VCaP (cell line): ENCODE results near the gene TTC16.
A peak's percentile ranks its signal among the peaks of the same experiment; 100 is the strongest.
"Not testable (repeated sequence)": the region's sequence is repeated elsewhere in the genome, so short reads cannot be mapped to it uniquely, and the experiment has no call there.

ENCODE experiments used
- H3K27ac ChIP-seq: fragments of 450-650 bp; 2 replicates; pipeline ENCODE4 v1.5.1; 2017
- TF ChIP-seq, protein P1 (sequence below): fragments of 450-650 bp; conservative IDR thresholded peaks from 2 replicates; pipeline ENCODE4 v1.5.1; 2017; ENCODE audit warnings: mild to moderate bottlenecking, moderate library complexity

TTC16 gene

DNA sequence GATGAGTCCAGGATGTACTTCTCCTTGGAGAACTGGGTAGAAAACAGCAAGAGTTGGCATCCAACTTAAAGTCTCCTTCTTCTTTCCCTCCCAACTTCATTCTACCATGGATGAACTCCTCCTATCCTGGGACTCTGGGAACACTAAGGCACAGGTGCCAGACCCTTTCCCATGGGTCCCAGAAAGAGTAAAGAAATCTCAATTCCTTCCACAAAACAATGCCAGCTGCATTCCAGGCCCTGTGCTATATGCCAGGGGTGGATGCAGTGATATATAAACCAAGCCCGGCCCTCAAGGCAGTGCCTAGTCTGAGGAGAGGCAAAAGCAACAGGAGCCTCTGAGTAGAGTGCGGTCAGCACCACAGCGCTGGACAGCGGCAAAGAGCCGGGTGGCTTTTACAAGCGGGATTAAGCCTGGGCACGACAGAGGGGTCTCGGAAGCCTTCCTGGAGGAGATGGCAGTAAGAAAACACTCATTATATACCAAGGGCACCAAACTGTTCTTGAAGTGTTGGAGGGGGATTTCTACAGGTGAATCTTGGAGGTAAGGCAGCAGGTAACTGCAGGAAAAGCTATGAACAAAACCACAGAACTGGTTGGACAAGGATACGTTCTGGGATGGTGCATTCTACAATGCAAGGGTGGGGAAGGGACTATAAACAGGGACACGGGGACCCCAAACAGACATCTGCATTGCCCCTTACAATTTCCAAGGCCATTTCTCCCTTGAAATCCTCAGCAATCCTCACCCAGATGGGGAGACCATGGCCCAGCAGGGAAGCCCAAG lies 35.6 kb downstream of the TTC16 start:
- no peak overlapping the region for H3K27ac ChIP-seq
- TF ChIP-seq, protein P1, sequence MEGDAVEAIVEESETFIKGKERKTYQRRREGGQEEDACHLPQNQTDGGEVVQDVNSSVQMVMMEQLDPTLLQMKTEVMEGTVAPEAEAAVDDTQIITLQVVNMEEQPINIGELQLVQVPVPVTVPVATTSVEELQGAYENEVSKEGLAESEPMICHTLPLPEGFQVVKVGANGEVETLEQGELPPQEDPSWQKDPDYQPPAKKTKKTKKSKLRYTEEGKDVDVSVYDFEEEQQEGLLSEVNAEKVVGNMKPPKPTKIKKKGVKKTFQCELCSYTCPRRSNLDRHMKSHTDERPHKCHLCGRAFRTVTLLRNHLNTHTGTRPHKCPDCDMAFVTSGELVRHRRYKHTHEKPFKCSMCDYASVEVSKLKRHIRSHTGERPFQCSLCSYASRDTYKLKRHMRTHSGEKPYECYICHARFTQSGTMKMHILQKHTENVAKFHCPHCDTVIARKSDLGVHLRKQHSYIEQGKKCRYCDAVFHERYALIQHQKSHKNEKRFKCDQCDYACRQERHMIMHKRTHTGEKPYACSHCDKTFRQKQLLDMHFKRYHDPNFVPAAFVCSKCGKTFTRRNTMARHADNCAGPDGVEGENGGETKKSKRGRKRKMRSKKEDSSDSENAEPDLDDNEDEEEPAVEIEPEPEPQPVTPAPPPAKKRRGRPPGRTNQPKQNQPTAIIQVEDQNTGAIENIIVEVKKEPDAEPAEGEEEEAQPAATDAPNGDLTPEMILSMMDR = no peak

DNA sequence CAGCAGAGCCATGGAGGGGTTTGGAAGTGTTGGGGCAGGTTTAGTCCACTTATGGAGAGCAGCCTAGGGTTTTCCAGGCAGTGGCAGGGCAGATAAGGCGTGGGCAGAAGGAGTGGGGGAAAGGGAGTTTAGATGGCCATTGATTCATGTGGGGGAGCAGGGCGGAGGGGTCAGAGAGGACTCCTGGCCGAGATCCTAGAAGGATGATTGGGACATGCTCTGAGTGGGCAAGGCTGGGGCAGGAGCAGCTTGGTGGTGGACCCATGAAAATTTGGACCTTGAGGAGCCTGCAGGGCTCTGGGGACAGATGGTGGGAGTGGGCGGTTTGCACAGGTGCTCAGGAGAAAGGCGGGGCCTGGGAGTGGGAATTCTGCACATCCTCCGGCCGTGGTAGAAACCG lies 37.3 kb downstream of the TTC16 start:
- no peak overlapping the region for H3K27ac ChIP-seq
- TF ChIP-seq, protein P1 = no peak

DNA sequence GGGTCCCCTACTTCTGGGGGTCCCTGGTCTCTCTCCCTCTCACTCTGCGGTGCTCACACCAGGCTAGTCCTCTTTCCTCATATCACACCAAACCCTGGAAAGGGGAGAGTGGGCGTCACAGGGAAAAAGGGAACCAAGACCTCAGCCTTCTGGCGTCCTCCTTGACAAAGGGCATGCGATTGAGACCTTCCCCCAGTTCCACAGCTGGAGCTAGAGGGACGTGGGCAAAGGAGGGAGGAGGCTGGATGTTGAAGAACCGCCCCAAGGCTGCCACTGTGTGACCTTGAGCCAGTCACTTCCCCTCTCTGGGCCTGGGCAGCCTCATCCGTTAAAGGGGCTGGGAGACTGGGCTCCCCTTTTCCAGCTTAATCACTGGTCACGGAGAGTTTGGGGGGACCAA lies 37.7 kb downstream of the TTC16 start:
- TF ChIP-seq, protein P1 = no peak
- no peak overlapping the region for H3K27ac ChIP-seq

DNA sequence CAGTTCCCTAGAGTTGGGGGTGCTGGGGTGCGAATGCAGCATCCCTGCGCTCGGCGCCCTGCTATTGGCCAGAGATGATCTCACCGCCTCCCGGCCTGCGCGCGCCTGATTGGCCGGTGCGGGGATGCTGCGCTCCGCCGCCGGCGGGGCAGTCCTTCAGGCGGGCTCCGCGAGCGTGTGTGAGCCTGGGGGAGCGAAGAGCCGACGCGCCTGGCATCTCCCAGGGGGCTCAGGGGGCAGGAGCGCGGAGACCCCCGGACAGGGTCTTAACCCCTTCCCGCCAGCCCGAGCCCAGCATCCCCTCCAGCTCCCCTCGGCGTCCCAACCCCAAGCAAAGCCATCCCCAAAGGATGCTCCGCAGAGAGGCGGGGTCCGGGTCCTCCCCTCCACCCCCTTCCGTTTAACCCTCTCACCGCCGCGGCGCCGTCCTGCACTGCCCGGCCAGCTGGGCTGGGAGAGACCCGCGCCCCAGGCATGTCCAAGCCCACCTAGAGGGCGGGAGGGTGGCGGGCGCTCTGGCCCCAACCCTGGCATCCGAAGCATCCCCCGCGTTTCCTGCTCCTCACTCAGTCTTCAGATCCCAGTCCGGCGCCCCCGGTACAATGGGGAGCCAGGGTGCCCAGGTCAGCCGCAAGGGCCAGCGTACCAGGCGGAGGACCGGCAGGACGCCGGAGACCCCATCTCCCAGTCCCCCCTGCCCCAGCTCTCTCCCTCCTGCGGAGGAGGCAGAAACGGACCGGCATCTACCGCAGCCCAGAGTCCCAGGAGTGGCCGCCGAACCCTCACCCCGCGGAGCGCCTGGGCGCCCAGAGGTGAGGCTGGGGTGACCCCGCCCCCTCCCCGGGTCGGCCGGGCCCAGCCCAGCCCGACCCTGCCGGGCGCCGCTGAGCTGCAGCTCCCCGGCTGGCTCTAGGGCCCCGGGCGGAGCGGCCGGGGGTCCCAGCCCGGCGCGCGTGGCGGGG lies 38.5 kb downstream of the TTC16 start:
- TF ChIP-seq, protein P1 = no peak
- peak overlapping the region; percentile 38; the same call in 1 of the 2 replicates for H3K27ac ChIP-seq

DNA sequence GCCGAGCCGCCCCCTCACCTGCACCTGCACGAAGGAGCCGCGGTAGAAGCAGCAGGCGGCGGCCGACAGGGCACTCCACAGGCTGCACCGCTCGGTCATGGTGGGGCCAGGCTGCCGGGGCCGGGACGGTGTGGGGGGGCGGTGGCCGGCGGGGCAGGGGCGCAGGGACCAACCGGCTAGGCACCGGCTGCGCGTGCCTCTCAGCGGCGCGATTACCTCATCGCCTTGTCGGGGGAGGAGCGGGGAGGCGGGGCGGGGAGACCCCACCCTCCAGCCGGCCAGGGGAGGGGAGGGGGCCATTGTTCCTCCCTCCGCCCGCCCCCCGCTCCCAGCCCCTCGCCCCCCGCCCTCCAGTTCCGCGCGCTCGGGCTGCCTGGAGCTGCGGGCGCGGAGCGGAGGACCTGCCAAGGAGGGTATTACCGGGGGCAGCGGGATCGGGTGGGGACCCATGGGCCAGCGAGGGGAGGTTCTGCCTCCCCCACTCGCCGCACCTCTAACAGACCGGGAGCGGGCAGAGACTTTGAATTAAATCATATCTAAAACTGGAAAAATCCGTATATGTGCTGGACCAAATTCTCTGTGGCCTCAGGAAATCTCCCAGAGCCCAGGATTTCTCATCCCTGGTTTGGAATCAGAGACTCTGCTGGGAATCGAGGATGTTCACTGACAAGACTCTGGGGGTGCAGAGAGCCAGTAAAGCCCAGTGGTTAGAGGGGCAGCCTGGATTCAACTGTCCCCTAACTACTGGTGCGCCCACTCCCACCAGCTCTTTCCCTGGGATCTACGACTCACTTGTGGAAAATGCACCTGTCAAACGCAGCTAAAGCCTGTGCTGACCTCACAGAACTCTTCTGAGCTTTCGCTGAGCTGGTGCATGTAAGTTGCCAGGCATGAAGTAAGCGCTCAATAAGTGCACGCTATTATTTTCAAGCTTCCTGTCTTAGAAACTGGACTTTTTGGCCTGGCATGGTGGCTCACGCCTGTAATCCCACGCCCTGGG lies 39.5 kb downstream of the TTC16 start:
- peak overlapping the region; percentile 38; the same call in 1 of the 2 replicates for H3K27ac ChIP-seq

DNA sequence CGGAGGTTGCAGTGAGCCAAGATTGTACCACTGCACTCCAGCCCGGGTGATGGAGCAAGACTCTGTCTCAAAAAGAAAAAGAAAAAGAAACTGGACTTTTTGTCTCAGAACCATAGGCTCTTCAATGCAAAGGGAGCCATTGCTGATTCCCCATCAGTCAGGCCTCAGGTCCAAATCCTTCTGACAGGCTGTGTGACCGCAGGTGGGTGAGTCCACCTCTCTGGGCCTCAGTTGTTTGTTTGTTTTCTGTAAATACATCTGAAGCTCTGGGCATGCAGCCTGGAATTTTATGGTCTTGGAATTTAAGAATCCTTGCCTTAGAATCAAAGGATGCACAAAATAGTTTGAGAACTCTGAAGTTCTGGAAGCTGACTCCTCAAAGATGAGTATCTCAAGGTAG lies 40.4 kb downstream of the TTC16 start:
- TF ChIP-seq, protein P1 = no peak

More for the DNA sequence above, 39.5 kb downstream of the TTC16 start:
- TF ChIP-seq, protein P1 = no peak

DNA sequence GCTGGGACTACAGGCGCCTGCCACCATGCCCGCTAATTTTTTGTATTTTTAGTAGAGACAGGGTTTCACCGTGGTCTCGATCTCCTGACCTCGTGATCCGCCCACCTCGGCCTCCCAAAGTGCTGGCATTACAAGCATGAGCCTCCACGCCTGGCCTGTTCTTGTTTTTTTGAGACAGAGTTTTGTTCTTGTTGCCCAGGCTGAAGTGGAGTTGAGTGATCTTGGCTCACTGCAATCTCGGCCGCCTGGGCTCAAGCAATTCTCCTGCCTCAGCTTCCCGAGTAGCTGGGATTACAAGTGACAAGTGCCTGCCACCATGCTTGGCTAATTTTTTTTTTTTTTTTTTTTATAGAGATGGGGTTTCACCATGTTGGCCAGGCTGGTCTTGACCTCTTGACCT lies 40.9 kb downstream of the TTC16 start:
- not testable (repeated sequence) for H3K27ac ChIP-seq

More for the DNA sequence above, 40.4 kb downstream of the TTC16 start:
- no peak overlapping the region for H3K27ac ChIP-seq
